Suppressor macrophage (primary cell): Measurements from ENCODE around the gene PSMG3.
"Not testable (repeated sequence)": the region's sequence is repeated elsewhere in the genome, so short reads cannot be mapped to it uniquely, and the experiment has no call there.

ENCODE experiments used
- DNase-seq, 4 experiments: peaks; one replicate each; pipeline ENCODE4 v3.0.0-alpha.2; 2020 to 2022

The PSMG3 gene

GRCh38 chr7:1596181-1597043 is 26.6 kb upstream of the PSMG3 start:
- no peak for DNase-seq

GRCh38 chr7:1595636-1596035 is 25.8 kb upstream of the PSMG3 start:
- DNase-seq = no peak

DNA sequence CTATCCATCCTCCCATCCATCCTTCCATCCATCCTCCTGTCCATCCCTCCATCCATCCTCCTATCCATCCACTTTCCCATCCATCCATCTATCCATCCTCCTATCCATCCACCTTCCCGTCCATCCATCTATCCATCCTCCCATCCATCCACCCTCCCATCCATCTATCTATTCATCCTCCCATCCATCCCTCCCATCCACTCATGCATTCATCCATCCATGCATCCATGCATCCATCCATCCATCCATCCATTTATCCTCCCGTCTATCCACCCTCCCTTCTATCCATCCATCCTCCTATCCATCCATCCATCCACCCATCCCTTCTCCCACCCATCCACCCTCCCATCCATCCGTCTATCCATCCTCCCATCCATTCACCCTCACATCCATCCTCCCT is 25.2 kb upstream of the PSMG3 start:
- DNase-seq = no peak

GRCh38 chr7:1593904-1594421 is 24.1 kb upstream of the PSMG3 start:
- no peak for DNase-seq

GRCh38 chr7:1593091-1593866 is 23.4 kb upstream of the PSMG3 start:
- peak; percentile 25 to 56 (median 40) for DNase-seq

DNA sequence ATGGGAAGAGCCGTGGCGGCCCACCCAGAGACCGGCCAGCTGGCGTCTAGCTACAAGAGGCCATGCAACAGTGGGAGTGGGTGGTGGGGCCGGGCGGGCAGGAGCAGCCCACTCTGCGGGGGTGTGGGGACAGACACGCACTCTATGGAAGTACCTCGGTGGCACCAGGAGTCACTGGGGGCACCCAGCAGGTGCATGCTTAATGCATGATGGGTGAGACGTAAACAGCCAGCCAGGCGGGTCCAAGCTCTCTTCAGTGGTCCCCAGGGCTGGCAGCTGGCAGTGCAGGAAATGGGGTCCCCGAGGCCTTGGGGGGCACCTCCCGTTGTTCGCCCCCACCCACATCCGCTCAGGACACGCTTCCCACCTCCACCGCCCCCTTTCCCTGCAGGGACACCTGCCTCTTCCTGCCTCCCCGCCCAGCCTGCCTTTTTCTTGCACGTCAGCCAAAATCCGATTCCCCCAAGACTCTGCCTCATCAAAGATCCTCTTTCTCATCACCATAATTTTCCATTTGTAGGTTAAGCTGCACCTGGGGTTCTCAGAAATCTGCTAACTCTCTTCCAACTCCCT is 22.6 kb upstream of the PSMG3 start:
- no peak for DNase-seq

DNA sequence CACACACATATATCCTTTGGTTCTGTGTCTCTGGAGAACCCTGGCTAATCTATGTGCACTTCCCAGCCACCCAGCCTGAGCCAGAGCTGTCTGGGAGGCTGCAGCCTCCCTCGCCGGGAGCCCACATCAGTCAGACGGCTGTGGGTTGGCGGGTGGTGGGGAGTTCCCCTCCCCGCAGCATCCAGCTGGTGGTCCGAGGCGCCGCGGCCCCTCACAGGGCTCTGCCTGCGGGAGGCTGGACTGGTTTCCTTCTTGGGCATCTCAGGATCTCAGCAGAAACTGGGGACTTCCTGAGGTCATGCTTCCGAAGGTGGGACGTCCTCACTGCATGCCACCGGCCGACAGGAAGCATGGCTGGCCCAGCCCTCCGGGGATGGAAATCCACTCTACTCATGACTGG is 22.0 kb upstream of the PSMG3 start:
- no peak for DNase-seq

DNA sequence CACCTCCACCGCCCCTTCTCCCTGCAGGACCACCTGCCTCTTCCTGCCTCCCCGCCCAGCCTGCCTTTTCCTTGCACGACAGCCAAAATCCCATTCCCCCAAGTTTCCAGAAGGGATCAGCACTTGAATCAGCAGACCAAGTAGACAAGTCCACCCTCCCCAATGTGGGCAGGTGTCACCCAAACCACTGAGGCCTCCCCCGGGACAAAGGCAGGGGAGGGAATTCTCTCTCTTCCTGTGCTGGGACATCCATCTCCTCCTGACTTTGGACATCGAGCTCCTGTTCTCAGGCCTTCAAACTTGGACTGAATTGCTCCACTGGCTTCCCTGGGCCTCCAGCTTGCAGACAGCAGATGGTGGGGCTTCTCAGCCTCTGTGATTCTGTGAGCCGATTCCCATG is 21.6 kb upstream of the PSMG3 start:
- DNase-seq = no peak

- DNase-seq = no peak
Measured at GRCh38 chr7:1590887-1591286, 21.1 kb upstream of the PSMG3 start.

GRCh38 chr7:1590476-1590875 is 20.6 kb upstream of the PSMG3 start:
- no peak for DNase-seq

- no peak for DNase-seq
Measured at GRCh38 chr7:1588978-1589377, 19.1 kb upstream of the PSMG3 start.

DNA sequence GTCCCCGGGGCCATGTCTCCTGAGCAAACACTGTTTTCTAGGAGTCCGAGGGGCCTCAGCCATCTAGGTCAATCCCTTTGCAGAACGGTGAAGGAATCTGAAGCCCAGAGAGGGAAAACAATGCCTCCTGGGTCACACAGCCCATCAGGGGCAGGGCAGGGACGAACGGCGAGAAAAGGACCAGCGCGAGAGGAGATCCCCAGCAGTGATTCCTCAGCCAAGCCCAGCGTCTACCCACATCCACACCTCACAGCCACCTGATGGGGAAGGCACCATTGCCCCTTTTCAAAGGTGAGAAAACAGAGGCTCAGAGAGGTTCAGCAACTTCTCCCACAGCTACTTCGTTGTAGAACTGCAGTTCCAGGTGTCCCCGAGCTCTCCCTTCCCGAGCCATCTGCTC is 17.9 kb upstream of the PSMG3 start:
- DNase-seq = no peak

DNA sequence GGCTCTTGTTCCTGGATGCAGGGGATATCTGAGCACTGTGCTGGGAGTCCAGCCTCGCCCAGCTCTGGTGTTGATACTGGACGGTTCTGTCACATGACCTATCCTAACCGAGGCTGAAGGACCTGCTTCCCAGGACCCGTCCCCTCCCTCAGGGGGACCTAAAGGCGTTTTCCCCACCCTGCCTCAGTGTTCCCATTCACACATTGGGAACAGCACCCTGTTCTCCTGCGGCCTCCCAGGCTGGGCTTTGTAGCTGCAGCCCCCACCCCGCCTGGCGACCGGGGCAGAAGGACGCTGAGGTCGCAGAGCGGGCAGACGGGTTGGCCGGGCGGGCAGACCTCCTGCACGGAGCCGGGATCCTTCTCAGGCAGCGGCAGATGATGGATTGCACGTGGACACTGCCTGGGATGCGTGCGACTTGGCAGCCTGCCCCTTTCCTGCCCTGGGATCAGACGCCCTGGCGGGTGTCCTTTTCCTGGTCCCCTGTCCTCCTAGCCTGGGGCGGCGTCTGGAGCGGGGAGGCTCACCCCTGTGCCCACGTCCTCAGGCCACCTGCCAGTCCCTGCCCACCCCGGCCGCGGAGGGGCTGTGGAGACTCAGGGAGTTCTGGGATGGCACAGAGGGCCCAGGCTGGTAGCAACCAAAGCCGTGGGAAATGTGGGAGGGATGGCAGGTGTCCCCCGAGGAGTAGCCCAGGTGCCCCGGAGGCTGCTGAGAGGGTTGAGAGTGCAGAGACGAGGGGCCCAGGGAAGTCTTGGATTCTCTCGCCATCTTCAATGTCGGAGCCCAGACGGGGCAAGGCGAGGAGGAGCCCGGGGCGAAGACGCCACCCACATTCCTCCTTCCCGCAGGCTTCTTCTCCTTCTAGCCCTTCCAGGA is 17.2 kb upstream of the PSMG3 start:
- DNase-seq = no peak

- DNase-seq = no peak
Measured at GRCh38 chr7:1586126-1586826, 16.4 kb upstream of the PSMG3 start.

- DNase-seq = no peak
Measured at GRCh38 chr7:1585142-1585981, 15.5 kb upstream of the PSMG3 start.

DNA sequence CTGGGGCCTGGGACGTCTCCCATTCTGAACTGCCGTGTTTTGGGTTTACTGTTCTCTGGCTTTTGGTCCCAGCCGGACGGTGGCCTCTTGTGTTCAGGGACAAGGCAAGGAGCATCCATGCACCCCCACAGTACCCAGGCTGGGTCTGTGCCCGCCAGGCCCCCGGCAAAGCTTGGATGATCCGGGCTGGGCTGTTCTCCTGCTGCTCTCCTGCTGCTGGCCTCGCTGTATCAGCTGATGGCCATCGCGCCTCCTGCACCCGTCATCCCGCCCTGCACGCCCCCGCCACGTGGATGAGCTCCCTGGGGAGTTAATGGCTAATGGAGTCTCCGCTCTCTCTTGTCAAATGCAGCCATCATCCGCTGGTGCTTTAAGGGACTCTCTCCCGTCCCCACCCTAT is 14.9 kb upstream of the PSMG3 start:
- no peak for DNase-seq

DNA sequence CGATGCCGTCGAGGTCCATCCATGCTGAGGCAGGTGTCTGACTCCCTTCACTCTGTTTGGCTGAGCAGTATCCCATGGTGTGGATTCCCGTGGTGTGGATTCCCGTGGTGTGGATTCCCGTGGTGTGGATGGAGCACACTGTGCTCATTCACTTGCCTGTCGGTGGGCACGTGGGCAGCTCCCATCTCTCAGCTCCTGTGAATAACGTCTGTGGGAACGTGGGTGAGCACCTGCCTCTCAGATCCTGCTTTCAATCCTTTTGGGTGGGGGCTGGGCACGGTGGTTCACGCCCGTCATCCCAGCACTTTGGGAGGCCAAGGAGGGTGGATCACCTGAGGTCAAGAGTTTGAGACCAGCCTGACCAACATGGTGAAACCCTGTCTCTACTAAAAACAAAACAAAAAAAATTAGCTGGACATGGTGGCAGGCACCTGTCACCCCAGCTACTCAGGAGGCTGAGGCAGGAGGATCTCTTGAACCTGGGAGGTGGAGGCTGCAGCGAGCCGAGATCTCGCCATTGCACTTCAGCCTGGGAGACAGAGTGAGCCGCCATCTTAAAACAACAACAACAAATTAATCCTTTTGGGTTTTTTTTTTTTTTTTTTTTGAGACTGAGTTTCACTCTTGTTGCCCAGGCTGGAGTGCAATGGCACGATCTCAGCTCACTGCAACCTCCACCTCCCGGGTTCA is 13.6 kb upstream of the PSMG3 start:
- not testable (repeated sequence) for DNase-seq

DNA sequence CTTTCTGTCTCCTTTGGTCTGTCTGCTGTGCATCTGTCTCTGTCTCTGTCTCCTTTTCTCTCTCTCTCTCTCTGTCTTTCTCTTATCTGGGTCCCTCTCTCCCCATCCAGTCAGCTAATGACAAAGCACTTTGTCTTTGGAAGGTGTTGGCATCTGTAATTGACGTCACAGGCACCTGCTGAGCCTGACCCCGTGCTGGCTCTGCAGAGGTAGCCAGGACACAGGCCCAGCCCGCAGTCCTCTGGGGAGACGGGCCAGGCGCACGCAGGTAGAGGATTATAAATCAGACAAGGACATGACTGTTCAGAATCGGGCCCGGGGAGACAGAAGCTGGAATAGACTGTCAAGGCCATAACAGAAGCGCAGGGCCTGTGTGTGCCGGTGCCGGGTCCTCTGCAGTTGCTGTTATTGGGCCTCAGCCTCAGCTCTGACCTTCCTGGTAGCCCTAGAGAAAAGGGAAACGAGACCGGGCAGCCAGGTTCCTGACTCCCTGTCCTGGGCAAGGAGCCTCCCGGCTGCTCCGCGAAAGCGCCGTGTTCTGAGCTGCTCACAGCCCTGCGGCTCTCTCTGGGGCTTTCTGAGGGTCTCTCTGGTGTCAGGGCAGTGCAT is 10.7 kb upstream of the PSMG3 start:
- DNase-seq = no peak
